MM.1S (cell line): ENCODE measurements around the gene CELF2.

ENCODE experiments used
- EZH2 ChIP-seq: fragments of 300-600 bp; sonication (generic); optimal IDR thresholded peaks from 2 replicates; pipeline ENCODE3; 2017; ENCODE audit warnings: low read depth, mild to moderate bottlenecking, antibody characterized with exemption, low read length, mixed read lengths
- TF ChIP-seq, protein P1 (sequence below): fragments of 300-600 bp; sonication (generic); IDR thresholded peaks from 2 replicates; pipeline ENCODE4 v1.5.1; 2016; ENCODE audit warnings: antibody characterized with exemption, low read length, mixed read lengths

GRCh38 chr10:11025978-11026377 is 8.3 kb downstream of the CELF2 start:
- TF ChIP-seq, protein P1, sequence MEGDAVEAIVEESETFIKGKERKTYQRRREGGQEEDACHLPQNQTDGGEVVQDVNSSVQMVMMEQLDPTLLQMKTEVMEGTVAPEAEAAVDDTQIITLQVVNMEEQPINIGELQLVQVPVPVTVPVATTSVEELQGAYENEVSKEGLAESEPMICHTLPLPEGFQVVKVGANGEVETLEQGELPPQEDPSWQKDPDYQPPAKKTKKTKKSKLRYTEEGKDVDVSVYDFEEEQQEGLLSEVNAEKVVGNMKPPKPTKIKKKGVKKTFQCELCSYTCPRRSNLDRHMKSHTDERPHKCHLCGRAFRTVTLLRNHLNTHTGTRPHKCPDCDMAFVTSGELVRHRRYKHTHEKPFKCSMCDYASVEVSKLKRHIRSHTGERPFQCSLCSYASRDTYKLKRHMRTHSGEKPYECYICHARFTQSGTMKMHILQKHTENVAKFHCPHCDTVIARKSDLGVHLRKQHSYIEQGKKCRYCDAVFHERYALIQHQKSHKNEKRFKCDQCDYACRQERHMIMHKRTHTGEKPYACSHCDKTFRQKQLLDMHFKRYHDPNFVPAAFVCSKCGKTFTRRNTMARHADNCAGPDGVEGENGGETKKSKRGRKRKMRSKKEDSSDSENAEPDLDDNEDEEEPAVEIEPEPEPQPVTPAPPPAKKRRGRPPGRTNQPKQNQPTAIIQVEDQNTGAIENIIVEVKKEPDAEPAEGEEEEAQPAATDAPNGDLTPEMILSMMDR, result no peak
- TF ChIP-seq EZH2, result no peak
